ENCODE results near the gene ZNF30.

Gene ZNF30

GRCh38 chr19:34972163-34972705, 45.5 kb downstream of the ZNF30 start:
- POLR2A ChIA-PET, result interaction anchor here (1.2 kb wide), 1 partner anchor 29 kb away, joined by 3 read pairs; no protein-coding TSS in a partner anchor
- Histone ChIP-seq H3K9me3 (ENCODE audit: control insufficient read depth, insufficient read depth, low read depth, low read length) (peaks cover 4% of the 10 kb centered on the region; the same call in 1 of the 2 replicates), H3K27ac (ENCODE audit: extremely low read depth, low read depth, low read length) (no peak overlapping the region), H3K36me3 (ENCODE audit: control insufficient read depth in 2 of 2, insufficient read depth in 1 of 2, low read length in 2 of 2) (no peaks in the 10 kb centered on the region), H3K4me1 (ENCODE audit: control insufficient read depth, insufficient read depth, low read length) (no peaks in the 10 kb centered on the region; the same call in 1 of the 2 replicates), H3K4me3 (ENCODE audit: low read depth, low read length) (no peak overlapping the region)
- CTCF ChIA-PET, result interaction anchor here (0.6 to 4.7 kb wide), 48 partner anchors 10 to 1940 kb away, joined by 3 to 96 read pairs (median 5); partner anchors contain the start of genes GRAMD1A, ZNF30 and ZNF792
- TF ChIP-seq, protein P1, sequence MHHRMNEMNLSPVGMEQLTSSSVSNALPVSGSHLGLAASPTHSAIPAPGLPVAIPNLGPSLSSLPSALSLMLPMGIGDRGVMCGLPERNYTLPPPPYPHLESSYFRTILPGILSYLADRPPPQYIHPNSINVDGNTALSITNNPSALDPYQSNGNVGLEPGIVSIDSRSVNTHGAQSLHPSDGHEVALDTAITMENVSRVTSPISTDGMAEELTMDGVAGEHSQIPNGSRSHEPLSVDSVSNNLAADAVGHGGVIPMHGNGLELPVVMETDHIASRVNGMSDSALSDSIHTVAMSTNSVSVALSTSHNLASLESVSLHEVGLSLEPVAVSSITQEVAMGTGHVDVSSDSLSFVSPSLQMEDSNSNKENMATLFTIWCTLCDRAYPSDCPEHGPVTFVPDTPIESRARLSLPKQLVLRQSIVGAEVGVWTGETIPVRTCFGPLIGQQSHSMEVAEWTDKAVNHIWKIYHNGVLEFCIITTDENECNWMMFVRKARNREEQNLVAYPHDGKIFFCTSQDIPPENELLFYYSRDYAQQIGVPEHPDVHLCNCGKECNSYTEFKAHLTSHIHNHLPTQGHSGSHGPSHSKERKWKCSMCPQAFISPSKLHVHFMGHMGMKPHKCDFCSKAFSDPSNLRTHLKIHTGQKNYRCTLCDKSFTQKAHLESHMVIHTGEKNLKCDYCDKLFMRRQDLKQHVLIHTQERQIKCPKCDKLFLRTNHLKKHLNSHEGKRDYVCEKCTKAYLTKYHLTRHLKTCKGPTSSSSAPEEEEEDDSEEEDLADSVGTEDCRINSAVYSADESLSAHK (tag by site-specific recombination; IDR thresholded peaks at IDR 0.05), result no peak
- TF ChIP-seq ZNF785 (tag by site-specific recombination; IDR thresholded peaks at IDR 0.05) (no peak), PBX3 (CRISPR knock-in tag; IDR thresholded peaks at IDR 0.05) (no peak), ZNF223 (tag by site-specific recombination; IDR thresholded peaks at IDR 0.05) (no peak), YY2 (tag by site-specific recombination; IDR thresholded peaks at IDR 0.05) (no peak), ZNF2 (tag by site-specific recombination; IDR thresholded peaks at IDR 0.05) (no peak), ZNF416 (tag by site-specific recombination; IDR thresholded peaks at IDR 0.05) (no peak), ZNF341 (tag by site-specific recombination; IDR thresholded peaks at IDR 0.05; ENCODE audit: low read depth) (no peak), ZNF677 (tag by site-specific recombination; IDR thresholded peaks at IDR 0.05) (no peak), HOXD13 (CRISPR knock-in tag; IDR thresholded peaks at IDR 0.05; ENCODE audit: borderline replicate concordance) (no peak), ZNF350 (tag by site-specific recombination; IDR thresholded peaks at IDR 0.05) (no peak), RBAK (tag by site-specific recombination; IDR thresholded peaks at IDR 0.05) (no peak), PRDM10 (tag by site-specific recombination; IDR thresholded peaks at IDR 0.05) (no peak), AEBP2 (tag by site-specific recombination; IDR thresholded peaks at IDR 0.05; ENCODE audit: borderline replicate concordance) (no peak)

DNA sequence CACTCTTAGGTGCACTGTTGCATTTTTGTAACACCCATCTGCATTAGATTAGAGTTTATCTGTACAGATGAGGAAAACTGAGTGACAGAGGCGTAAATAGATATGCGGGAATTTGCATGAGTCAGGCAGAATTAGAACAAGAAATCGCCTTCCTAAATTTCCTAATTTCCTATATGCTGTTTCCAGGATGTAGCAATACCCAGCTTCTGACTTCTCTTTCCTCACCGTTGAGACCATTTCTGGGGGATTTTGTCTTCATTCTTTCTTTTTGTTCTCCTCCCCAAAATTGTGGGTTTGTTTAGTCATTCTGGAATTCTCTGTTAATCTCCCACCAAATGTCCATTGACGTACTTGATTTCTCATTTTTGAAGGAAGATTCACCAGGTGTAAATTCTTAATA, 47.9 kb downstream of the ZNF30 start:
- Histone ChIP-seq H3K9me3 (ENCODE audit: control insufficient read depth, insufficient read depth, low read depth, low read length) (no peaks in the 10 kb centered on the region), H3K4me1 (ENCODE audit: control insufficient read depth, insufficient read depth, low read length) (no peaks in the 10 kb centered on the region; the same call in 1 of the 2 replicates), H3K4me3 (ENCODE audit: low read depth, low read length) (no peak overlapping the region), H3K36me3 (ENCODE audit: control insufficient read depth in 2 of 2, insufficient read depth in 1 of 2, low read length in 2 of 2) (no peaks in the 10 kb centered on the region), H3K27ac (ENCODE audit: extremely low read depth, low read depth, low read length) (no peak overlapping the region)
- ChIA-PET POLR2A (interaction anchor here (1.4 kb wide), 1 partner anchor 25 kb away, joined by 9 read pairs; the partner anchor contains the start of gene GRAMD1A), CTCF (interaction anchor here (0.7 to 4.7 kb wide), 13 partner anchors 10 to 115 kb away, joined by 3 to 96 read pairs (median 6); partner anchors contain the start of gene ZNF792)
- TF ChIP-seq, protein P2, sequence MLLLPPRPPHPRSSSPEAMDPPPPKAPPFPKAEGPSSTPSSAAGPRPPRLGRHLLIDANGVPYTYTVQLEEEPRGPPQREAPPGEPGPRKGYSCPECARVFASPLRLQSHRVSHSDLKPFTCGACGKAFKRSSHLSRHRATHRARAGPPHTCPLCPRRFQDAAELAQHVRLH (tag by site-specific recombination; IDR thresholded peaks at IDR 0.05), result no peak
- TF ChIP-seq ZNF473 (tag by site-specific recombination; IDR thresholded peaks at IDR 0.05), result no peak
- no peak for TF ChIP-seq ZNF837 (tag by site-specific recombination; IDR thresholded peaks at IDR 0.05)
- no peak for TF ChIP-seq ZNF391 (tag by site-specific recombination; IDR thresholded peaks at IDR 0.05; ENCODE audit: borderline replicate concordance, low read depth)
- no peak for TF ChIP-seq ZNF560 (tag by site-specific recombination; IDR thresholded peaks at IDR 0.05; ENCODE audit: borderline replicate concordance)
- TF ChIP-seq ZNF549 (tag by site-specific recombination; IDR thresholded peaks at IDR 0.05), result no peak
- TF ChIP-seq ZNF292 (tag by site-specific recombination; IDR thresholded peaks at IDR 0.05; ENCODE audit: borderline replicate concordance, low read depth), result no peak
- TF ChIP-seq ZNF302 (tag by site-specific recombination; IDR thresholded peaks at IDR 0.05; ENCODE audit: low read depth), result no peak
- no peak for TF ChIP-seq ZNF529 (tag by site-specific recombination; IDR thresholded peaks at IDR 0.05; ENCODE audit: insufficient replicate concordance)
- TF ChIP-seq ZNF701 (tag by site-specific recombination; IDR thresholded peaks at IDR 0.05), result no peak
- no peak for TF ChIP-seq ZNF354C (tag by site-specific recombination; IDR thresholded peaks at IDR 0.05; ENCODE audit: borderline replicate concordance, low read depth)
